Measurements from ENCODE around the gene VPS35L.
"Not testable (repeated sequence)": the region's sequence is repeated elsewhere in the genome, so short reads cannot be mapped to it uniquely, and the experiment has no call there.

The VPS35L gene

GRCh38 chr16:19657831-19658230, 102.3 kb downstream of the VPS35L start:
- Histone ChIP-seq H3K27ac (ENCODE audit: low read depth, low read length) (no peak overlapping the region), H3K4me1 (ENCODE audit: insufficient read depth, low read length) (no peaks in the 10 kb centered on the region; the same call in 1 of the 2 replicates), H3K9me3 (ENCODE audit: insufficient read depth, low read depth, low read length) (no peaks in the 10 kb centered on the region), H3K36me3 (ENCODE audit: insufficient read depth, low read length) (peaks cover 42% of the 10 kb centered on the region), H3K9ac (ENCODE audit: low read depth, low read length) (no peak overlapping the region), H3K27me3 (ENCODE audit: insufficient read depth, low read length) (no peaks in the 10 kb centered on the region), H3K4me3 (ENCODE audit: low read length) (no peak overlapping the region)
- 91% methylated on average over 4 of the region's 4 CpGs for WGBS

GRCh38 chr16:19659554-19659953, 104.1 kb downstream of the VPS35L start:
- Histone ChIP-seq H3K27ac (ENCODE audit: low read depth, low read length) (no peak overlapping the region), H3K9me3 (ENCODE audit: insufficient read depth, low read depth, low read length) (no peaks in the 10 kb centered on the region), H3K27me3 (ENCODE audit: insufficient read depth, low read length) (no peaks in the 10 kb centered on the region), H3K4me3 (ENCODE audit: low read length) (no peak overlapping the region), H3K36me3 (ENCODE audit: insufficient read depth, low read length) (peaks cover 24% of the 10 kb centered on the region), H3K9ac (ENCODE audit: low read depth, low read length) (no peak overlapping the region), H3K4me1 (ENCODE audit: insufficient read depth, low read length) (no peaks in the 10 kb centered on the region; the same call in 1 of the 2 replicates)
- WGBS = 89% methylated on average over 1 of the region's 1 CpG

- H3K9me3 ChIP-seq (ENCODE audit: insufficient read depth, low read depth, low read length) = no peaks in the 10 kb centered on the region
- no peak overlapping the region for H3K9ac ChIP-seq (ENCODE audit: low read depth, low read length)
- H3K4me3 ChIP-seq (ENCODE audit: low read length) = no peak overlapping the region
- H3K27ac ChIP-seq (ENCODE audit: low read depth, low read length) = no peak overlapping the region
- no peaks in the 10 kb centered on the region for H3K27me3 ChIP-seq (ENCODE audit: insufficient read depth, low read length)
- peaks cover 16% of the 10 kb centered on the region; the same call in 1 of the 2 replicates for H3K36me3 ChIP-seq (ENCODE audit: insufficient read depth, low read length)
- 83% methylated on average over 1 of the region's 1 CpG for WGBS
- no peaks in the 10 kb centered on the region; the same call in 1 of the 2 replicates for H3K4me1 ChIP-seq (ENCODE audit: insufficient read depth, low read length)
Measured at GRCh38 chr16:19660432-19660831, 104.9 kb downstream of the VPS35L start.

GRCh38 chr16:19662351-19662750, 106.8 kb downstream of the VPS35L start:
- H3K9ac ChIP-seq (ENCODE audit: low read depth, low read length) = no peak overlapping the region
- peak overlapping the region; percentile 42; the same call in 1 of the 2 replicates for H3K27ac ChIP-seq (ENCODE audit: low read depth, low read length)
- H3K4me3 ChIP-seq (ENCODE audit: low read length) = no peak overlapping the region
- peaks cover 7% of the 10 kb centered on the region; the same call in 1 of the 2 replicates for H3K36me3 ChIP-seq (ENCODE audit: insufficient read depth, low read length)
- H3K9me3 ChIP-seq (ENCODE audit: insufficient read depth, low read depth, low read length) = no peaks in the 10 kb centered on the region
- H3K4me1 ChIP-seq (ENCODE audit: insufficient read depth, low read length) = no peaks in the 10 kb centered on the region; the same call in 1 of the 2 replicates
- 48% methylated on average over 7 of the region's 7 CpGs for WGBS
- H3K27me3 ChIP-seq (ENCODE audit: insufficient read depth, low read length) = no peaks in the 10 kb centered on the region

GRCh38 chr16:19664166-19664565, 108.7 kb downstream of the VPS35L start:
- 95% methylated on average over 6 of the region's 6 CpGs for WGBS
- Histone ChIP-seq H3K4me3 (ENCODE audit: low read length) (no peak overlapping the region), H3K4me1 (ENCODE audit: insufficient read depth, low read length) (no peaks in the 10 kb centered on the region; the same call in 1 of the 2 replicates), H3K9ac (ENCODE audit: low read depth, low read length) (no peak overlapping the region), H3K36me3 (ENCODE audit: insufficient read depth, low read length) (peaks cover 9% of the 10 kb centered on the region), H3K9me3 (ENCODE audit: insufficient read depth, low read depth, low read length) (no peaks in the 10 kb centered on the region), H3K27ac (ENCODE audit: low read depth, low read length) (no peak overlapping the region), H3K27me3 (ENCODE audit: insufficient read depth, low read length) (no peaks in the 10 kb centered on the region)

DNA sequence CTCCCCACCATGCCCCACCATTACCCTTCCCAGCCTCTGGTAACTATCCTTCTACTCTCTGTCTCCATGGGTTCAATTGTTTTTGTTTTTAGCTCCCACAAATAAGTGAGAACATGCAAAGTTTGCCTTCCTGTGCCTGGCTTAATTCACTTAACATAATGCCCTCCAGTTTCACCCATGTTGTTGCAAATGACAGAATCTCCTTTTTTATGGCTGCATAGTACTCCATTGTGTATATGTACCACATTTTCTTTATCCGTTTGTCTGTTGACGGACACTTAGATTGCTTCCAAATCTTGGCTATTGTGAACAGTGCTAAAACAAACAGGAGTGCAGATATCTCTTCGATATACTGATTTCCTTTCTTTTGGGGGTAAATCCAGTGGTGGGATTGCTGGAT, 109.8 kb downstream of the VPS35L start:
- 96% methylated on average over 3 of the region's 3 CpGs for WGBS
- peaks cover 13% of the 10 kb centered on the region for H3K36me3 ChIP-seq (ENCODE audit: insufficient read depth, low read length)
- not testable (repeated sequence) for H3K27ac ChIP-seq (ENCODE audit: low read depth, low read length); H3K9ac ChIP-seq (ENCODE audit: low read depth, low read length); H3K4me3 ChIP-seq (ENCODE audit: low read length); H3K4me1 ChIP-seq (ENCODE audit: insufficient read depth, low read length); H3K9me3 ChIP-seq (ENCODE audit: insufficient read depth, low read depth, low read length); H3K27me3 ChIP-seq (ENCODE audit: insufficient read depth, low read length)

GRCh38 chr16:19666477-19666876, 111.0 kb downstream of the VPS35L start:
- Histone ChIP-seq H3K27me3 (ENCODE audit: insufficient read depth, low read length) (no peaks in the 10 kb centered on the region), H3K27ac (ENCODE audit: low read depth, low read length) (no peak overlapping the region), H3K4me1 (ENCODE audit: insufficient read depth, low read length) (no peaks in the 10 kb centered on the region; the same call in 1 of the 2 replicates), H3K4me3 (ENCODE audit: low read length) (no peak overlapping the region), H3K9ac (ENCODE audit: low read depth, low read length) (no peak overlapping the region), H3K36me3 (ENCODE audit: insufficient read depth, low read length) (peaks cover 18% of the 10 kb centered on the region), H3K9me3 (ENCODE audit: insufficient read depth, low read depth, low read length) (no peaks in the 10 kb centered on the region)
- WGBS = 69% methylated on average over 3 of the region's 3 CpGs

DNA sequence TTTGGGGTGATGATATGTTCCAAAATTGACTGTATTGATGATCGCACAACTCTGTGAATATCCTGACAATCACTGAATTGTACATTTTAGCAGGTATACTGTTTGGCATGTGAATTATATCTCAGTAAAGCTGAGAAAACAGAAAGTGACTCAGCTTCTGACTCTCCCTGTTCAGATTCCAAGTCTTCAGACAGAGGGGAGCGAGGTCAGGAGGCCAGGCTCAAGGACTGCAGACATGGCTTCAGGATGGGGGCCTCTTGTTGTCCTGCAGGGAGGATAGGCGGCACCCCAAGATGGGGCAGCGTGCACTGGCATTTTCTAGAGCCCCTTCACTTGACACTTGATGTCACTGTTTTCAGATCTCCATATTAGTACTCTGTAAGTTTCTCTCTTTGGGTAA, 116.9 kb downstream of the VPS35L start:
- Histone ChIP-seq H3K27me3 (ENCODE audit: insufficient read depth, low read length) (no peaks in the 10 kb centered on the region), H3K27ac (ENCODE audit: low read depth, low read length) (no peak overlapping the region), H3K36me3 (ENCODE audit: insufficient read depth, low read length) (peaks cover 26% of the 10 kb centered on the region), H3K4me3 (ENCODE audit: low read length) (no peak overlapping the region), H3K4me1 (ENCODE audit: insufficient read depth, low read length) (no peaks in the 10 kb centered on the region), H3K9ac (ENCODE audit: low read depth, low read length) (no peak overlapping the region), H3K9me3 (ENCODE audit: insufficient read depth, low read depth, low read length) (no peaks in the 10 kb centered on the region)
- 96% methylated on average over 4 of the region's 4 CpGs for WGBS

- Histone ChIP-seq H3K27ac (ENCODE audit: low read depth, low read length) (no peak overlapping the region), H3K9ac (ENCODE audit: low read depth, low read length) (no peak overlapping the region), H3K27me3 (ENCODE audit: insufficient read depth, low read length) (no peaks in the 10 kb centered on the region), H3K4me1 (ENCODE audit: insufficient read depth, low read length) (no peaks in the 10 kb centered on the region), H3K4me3 (ENCODE audit: low read length) (no peak overlapping the region), H3K36me3 (ENCODE audit: insufficient read depth, low read length) (peaks cover 20% of the 10 kb centered on the region), H3K9me3 (ENCODE audit: insufficient read depth, low read depth, low read length) (no peaks in the 10 kb centered on the region)
- 96% methylated on average over 2 of the region's 5 CpGs for WGBS
Measured at GRCh38 chr16:19674485-19674884, 119.0 kb downstream of the VPS35L start.

DNA sequence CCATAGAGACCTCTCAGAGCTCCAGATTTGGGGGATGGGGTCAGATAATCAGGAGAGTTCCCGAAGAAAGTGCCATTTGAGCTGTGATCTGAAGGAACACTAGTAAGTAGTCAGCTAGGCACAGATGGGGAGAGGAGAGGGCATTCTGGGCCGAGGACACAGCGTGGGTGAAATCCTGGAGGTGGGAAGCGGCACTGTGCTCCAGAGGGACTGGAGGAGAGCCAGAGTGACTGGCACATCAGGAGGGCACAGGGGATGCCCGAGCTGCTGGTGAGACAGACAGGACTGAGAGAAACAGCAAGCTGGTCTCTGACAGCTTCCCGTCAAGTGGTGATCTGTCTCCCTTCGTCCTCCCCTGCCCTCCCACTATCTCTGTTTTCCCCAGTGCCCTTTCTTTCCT, 121.9 kb downstream of the VPS35L start:
- Histone ChIP-seq H3K9ac (ENCODE audit: low read depth, low read length) (no peak overlapping the region), H3K4me1 (ENCODE audit: insufficient read depth, low read length) (no peaks in the 10 kb centered on the region), H3K27me3 (ENCODE audit: insufficient read depth, low read length) (no peaks in the 10 kb centered on the region), H3K4me3 (ENCODE audit: low read length) (no peak overlapping the region), H3K9me3 (ENCODE audit: insufficient read depth, low read depth, low read length) (no peaks in the 10 kb centered on the region), H3K36me3 (ENCODE audit: insufficient read depth, low read length) (peaks cover 12% of the 10 kb centered on the region), H3K27ac (ENCODE audit: low read depth, low read length) (no peak overlapping the region)
- WGBS = 92% methylated on average over 7 of the region's 7 CpGs

DNA sequence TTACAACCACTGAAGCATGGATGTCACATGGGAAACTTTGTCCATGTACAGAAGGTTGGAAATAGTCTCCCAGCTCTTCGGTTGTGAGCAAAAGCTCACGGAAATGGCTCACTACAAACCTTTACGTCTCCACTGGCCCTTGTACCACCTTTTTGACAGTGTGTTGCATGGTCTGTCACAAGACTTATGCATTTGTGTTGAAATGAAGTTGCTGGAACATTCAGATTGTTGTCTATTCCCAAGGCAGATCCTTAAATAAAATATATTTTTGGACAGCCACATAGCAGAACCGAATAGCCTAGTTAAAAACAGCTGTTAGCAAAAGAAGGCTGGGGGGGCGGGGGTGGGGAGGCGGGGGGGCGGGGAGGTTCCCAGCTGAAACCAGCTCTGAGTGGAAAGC, 123.3 kb downstream of the VPS35L start:
- 98% methylated on average over 3 of the region's 7 CpGs for WGBS
- Histone ChIP-seq H3K9ac (ENCODE audit: low read depth, low read length) (no peak overlapping the region), H3K27ac (ENCODE audit: low read depth, low read length) (no peak overlapping the region), H3K4me1 (ENCODE audit: insufficient read depth, low read length) (no peaks in the 10 kb centered on the region), H3K27me3 (ENCODE audit: insufficient read depth, low read length) (no peaks in the 10 kb centered on the region), H3K4me3 (ENCODE audit: low read length) (no peak overlapping the region), H3K36me3 (ENCODE audit: insufficient read depth, low read length) (peaks cover 26% of the 10 kb centered on the region), H3K9me3 (ENCODE audit: insufficient read depth, low read depth, low read length) (peaks cover 3% of the 10 kb centered on the region; the same call in 1 of the 2 replicates)

- H3K36me3 ChIP-seq (ENCODE audit: insufficient read depth, low read length) = peaks cover 31% of the 10 kb centered on the region
- H3K27ac ChIP-seq (ENCODE audit: low read depth, low read length); H3K4me1 ChIP-seq (ENCODE audit: insufficient read depth, low read length); H3K9me3 ChIP-seq (ENCODE audit: insufficient read depth, low read depth, low read length); H3K9ac ChIP-seq (ENCODE audit: low read depth, low read length); H3K27me3 ChIP-seq (ENCODE audit: insufficient read depth, low read length); H3K4me3 ChIP-seq (ENCODE audit: low read length): not testable (repeated sequence)
- 97% methylated on average over 6 of the region's 6 CpGs for WGBS
Measured at GRCh38 chr16:19679281-19679680, 123.8 kb downstream of the VPS35L start.

Measured in HUES64 (cell line).